Fibroblast of mammary gland (primary cell): ENCODE results near the gene CPNE7.

ENCODE experiments used
- DNase-seq: peaks from one replicate; pipeline ENCODE4 v3.0.0-alpha.2; 2010; ENCODE audit warnings: low read depth
- H3K4me3 ChIP-seq: 2 replicates; pipeline ENCODE4 v1.5.1; 2011; ENCODE audit warnings: low read depth, mild to moderate bottlenecking, low read length, moderate library complexity; ENCODE audit not compliant: control insufficient read depth
- CTCF ChIP-seq: conservative IDR thresholded peaks from 2 replicates; pipeline ENCODE4 v1.5.1; 2011; ENCODE audit warnings: low read depth, low read length, inconsistent platforms; ENCODE audit not compliant: control insufficient read depth, insufficient read depth

CPNE7 gene

GRCh38 chr16:89618109-89618998, 42.8 kb downstream of the CPNE7 start:
- no peak for DNase-seq
- no peak for TF ChIP-seq CTCF
- no peak overlapping the region for H3K4me3 ChIP-seq

DNA sequence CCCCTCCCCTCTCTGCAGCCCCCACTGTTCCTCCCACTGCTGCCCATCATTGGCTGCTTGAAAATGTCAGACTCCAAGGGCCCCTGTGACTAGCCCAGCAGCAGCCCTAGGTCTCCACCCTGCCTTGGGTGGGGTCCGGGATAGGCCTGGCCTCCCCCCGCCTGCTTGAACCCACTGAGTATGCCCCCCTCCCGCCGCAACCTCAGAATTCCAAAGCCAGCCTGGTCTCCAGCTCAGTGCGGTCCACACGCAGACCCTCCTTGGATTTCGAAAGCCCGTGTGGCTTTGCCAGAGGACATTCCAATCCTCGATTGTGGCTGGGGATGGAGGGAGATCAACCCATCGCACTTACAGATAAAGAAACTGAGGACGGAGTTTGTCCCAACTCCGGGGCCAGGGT, 44.3 kb downstream of the CPNE7 start:
- no peak for TF ChIP-seq CTCF
- H3K4me3 ChIP-seq = no peak overlapping the region
- DNase-seq = no peak

- TF ChIP-seq CTCF = no peak
- no peak overlapping the region for H3K4me3 ChIP-seq
Measured at GRCh38 chr16:89620406-89620841, 44.9 kb downstream of the CPNE7 start.

GRCh38 chr16:89621136-89621697, 45.7 kb downstream of the CPNE7 start:
- TF ChIP-seq CTCF = no peak
- no peak for DNase-seq
- H3K4me3 ChIP-seq = no peak overlapping the region

More at GRCh38 chr16:89620406-89620841, 44.9 kb downstream of the CPNE7 start:
- DNase-seq = no peak

DNA sequence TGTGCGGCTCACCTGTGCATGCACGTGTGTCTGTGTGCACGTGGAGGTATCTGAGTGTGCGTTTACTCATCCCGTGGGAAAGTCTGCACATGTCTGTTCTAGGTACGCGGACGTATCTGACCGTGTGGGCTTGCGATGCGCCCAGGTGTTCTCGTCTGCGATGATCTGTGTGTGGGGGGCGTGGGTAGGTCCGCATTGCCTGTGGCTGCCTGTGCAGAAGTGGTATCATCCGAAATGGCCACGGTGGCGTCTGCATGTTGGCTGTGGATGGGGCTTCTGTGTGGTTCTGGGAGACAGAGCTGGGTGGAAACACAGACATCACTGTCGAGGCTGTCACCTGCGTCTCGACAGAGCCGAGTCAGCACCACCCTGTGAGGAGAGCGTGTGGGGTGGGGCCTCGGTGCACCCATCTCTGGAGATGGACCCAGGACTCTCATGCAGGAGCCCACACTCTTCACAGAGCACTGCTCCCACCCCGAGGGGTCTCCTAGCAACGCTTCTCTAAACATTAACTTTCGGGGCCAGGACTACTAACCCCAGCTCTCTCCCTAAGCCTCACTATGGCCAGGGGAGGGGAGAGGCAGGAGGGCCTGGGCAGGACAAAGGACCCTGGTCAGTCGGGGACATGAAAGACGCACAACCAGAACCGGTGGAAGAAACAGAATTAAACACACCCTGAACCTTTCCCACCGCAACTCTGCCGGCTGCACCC, 46.3 kb downstream of the CPNE7 start:
- DNase-seq = no peak
- no peak for TF ChIP-seq CTCF
- H3K4me3 ChIP-seq = no peak overlapping the region

- peak; percentile 38 for DNase-seq
- no peak overlapping the region for H3K4me3 ChIP-seq
- no peak for TF ChIP-seq CTCF
Measured at GRCh38 chr16:89623511-89624261, 48.1 kb downstream of the CPNE7 start.
